HEK293 (cell line): ENCODE measurements around the gene ACTR1A.

Source experiments
- ZNF114 ChIP-seq: fragments of 450-650 bp; formaldehyde crosslinking; IDR thresholded peaks from 2 replicates; pipeline ENCODE4 v1.5.0; 2017; ENCODE audit warnings: missing biosample characterization, missing genetic modification characterization
- TF ChIP-seq, protein P1 (sequence below): fragments of 450-650 bp; formaldehyde crosslinking; IDR thresholded peaks from 2 replicates; pipeline ENCODE4 v1.5.1; 2016; ENCODE audit warnings: missing biosample characterization, missing genetic modification characterization

The ACTR1A gene

DNA sequence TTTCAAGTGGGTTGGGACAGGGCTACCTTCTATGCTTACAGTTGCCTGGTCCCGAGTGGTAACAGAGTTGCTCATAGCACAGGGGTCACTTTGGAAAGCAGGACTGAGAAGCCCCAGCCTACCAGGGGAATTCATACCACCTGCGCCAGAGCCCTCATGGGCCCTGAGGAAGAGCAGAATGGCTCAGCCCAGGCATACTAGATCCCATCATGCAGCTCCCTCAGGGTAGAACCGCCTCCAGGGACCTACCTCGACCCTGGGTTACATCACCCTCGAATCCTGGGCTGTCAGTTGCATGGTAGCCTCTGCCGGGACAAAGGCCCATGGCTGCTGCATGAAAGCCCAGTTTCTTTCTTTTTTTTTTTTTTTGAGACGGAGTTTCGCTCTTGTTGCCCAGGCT lies 73.0 kb downstream of the ACTR1A start (continued):
- TF ChIP-seq ZNF114 (tag by site-specific recombination): no peak
- TF ChIP-seq, protein P1, sequence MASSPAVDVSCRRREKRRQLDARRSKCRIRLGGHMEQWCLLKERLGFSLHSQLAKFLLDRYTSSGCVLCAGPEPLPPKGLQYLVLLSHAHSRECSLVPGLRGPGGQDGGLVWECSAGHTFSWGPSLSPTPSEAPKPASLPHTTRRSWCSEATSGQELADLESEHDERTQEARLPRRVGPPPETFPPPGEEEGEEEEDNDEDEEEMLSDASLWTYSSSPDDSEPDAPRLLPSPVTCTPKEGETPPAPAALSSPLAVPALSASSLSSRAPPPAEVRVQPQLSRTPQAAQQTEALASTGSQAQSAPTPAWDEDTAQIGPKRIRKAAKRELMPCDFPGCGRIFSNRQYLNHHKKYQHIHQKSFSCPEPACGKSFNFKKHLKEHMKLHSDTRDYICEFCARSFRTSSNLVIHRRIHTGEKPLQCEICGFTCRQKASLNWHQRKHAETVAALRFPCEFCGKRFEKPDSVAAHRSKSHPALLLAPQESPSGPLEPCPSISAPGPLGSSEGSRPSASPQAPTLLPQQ (tag by site-specific recombination): no peak
